HUDEP-2 (cell line): Measurements from ENCODE around the gene ACKR3.
A peak's percentile ranks its signal among the peaks of the same experiment; 100 is the strongest.

ENCODE experiments used
- DNase-seq, 76 experiments: peaks; one replicate each; lab custom pipeline; 2025; ENCODE audit not compliant: unreplicated experiment in 76 of 76; lab: John Stamatoyannopoulos, UW

Gene ACKR3

GRCh38 chr2:236569573-236569973 lies at the start of gene ACKR3:
Gene ACKR3 (plus strand): TSS chr2:236569825. CDS start chr2:236580466, 10,641 bp downstream.
- peak in 1 of 76 experiments; percentile 8 for DNase-seq

- no peak for DNase-seq
These were observed 48.1 kb upstream of the ACKR3 start for GRCh38 chr2:236521556-236521955.

DNA sequence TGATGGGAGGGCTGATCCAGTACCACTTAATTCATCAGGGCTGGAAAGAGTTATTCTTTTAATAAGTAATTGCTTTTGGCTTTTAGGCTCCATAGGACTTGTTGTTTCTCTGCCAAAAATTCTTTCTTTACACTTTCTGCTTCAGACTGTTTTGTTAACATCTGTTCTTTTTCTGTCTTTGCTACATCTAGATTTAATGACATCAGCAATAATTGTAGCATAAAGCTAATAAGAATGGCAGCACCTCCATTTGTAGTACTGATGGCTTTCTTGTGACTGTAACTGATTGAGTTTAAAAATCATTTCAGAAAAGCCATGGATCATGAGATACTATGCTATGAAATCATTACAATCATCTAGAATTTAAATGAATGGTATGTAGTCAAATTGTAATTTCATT lies 46.4 kb upstream of the ACKR3 start:
- no peak for DNase-seq

GRCh38 chr2:236525411-236525997 lies 44.1 kb upstream of the ACKR3 start:
- no peak for DNase-seq

- DNase-seq: no peak
These were observed 43.0 kb upstream of the ACKR3 start for GRCh38 chr2:236526455-236527158.

- no peak for DNase-seq
These were observed 42.4 kb upstream of the ACKR3 start for GRCh38 chr2:236527159-236527630.

DNA sequence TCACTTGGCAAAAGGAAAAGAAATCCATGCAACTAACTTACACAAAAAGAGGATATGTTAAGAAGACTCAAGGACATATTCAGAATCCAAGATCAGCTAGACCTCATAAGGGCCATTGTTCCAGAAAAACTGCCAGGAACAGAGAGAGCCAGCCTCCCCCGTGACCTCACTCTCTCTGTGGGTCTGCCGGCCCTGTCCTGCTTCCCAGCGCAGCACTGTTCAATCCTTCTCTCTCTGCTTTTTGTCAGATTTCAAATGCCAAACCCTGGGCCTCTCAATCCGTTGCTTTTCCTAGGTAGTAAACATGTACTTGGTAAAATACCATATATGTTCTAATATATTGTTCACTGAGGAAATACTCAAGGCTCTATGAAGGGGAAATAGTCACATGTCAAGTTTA lies 40.0 kb upstream of the ACKR3 start:
- no peak for DNase-seq

DNA sequence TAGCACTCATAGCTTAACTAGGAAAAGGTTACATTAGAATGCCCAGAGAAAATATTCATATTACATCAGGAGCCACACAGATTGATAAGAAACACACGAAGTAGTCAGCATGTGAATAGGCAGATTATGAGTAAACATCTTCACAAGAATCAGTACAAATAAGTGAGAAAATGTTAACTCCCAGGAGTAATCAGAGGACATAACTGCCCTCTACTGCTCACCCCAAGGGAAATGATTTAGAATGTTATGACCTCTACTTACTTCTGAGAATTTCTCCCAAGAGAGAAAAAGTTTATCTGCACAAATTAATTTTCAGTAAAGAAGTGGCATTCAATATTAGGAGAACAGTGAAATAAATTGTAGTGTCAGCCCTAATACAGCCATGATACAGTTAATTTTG lies 39.1 kb upstream of the ACKR3 start:
- DNase-seq: no peak

DNA sequence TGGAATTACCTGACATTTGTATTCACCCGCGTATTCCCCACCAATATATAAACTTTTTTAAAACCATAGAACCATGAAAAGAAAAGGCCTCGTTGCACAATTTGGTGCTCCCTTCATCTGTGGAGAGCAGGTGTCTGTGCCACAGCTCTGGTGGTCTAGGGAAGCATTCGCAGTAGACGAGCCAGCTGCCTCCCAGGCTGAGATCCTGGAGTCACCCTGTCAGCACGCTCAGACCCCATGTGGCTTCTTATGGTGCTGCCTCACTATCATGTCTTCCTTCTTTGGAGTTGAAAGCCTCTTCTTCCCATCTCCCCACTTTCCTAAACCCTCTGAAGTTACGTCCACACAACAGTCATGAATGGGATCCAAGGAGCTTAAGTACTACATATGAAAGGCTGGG lies 38.4 kb upstream of the ACKR3 start:
- DNase-seq: no peak

GRCh38 chr2:236531996-236532395 lies 37.6 kb upstream of the ACKR3 start:
- no peak for DNase-seq

GRCh38 chr2:236533343-236533742 lies 36.3 kb upstream of the ACKR3 start:
- DNase-seq: no peak

- DNase-seq: no peak
These were observed 34.6 kb upstream of the ACKR3 start for GRCh38 chr2:236535024-236535423.

DNA sequence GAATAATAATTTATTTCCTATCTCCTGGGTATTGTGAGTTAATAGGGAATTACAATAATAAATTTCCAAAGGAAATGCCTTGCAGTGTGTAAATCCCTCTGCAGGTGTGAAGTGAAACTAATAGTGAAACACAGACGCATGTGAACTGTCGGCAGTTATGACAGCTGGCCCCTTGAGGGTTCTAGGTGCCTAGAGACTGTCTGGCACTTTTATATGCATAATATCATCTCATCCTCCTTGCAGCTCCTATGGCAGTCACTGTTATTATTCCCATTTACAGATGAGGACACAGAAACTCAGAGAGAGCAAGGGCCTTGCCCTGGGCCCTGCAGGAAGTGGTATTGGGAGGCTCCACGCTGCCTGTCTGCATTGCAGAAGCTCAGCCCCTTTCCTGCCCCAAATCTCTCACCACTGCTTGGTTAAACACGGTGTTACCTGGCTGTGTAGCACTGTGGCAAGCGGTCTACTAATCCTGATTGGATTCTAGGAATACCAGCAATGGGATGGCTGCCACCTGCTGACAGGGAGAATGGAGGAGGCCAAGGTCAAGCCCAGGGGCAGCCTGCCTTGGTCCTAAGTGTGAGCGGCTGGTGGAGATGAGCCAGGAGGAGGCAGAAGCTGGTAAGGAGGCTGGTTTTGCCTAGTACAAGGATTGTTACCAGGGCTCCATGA lies 32.8 kb upstream of the ACKR3 start:
- no peak for DNase-seq

GRCh38 chr2:236538242-236538641 lies 31.4 kb upstream of the ACKR3 start:
- no peak for DNase-seq

DNA sequence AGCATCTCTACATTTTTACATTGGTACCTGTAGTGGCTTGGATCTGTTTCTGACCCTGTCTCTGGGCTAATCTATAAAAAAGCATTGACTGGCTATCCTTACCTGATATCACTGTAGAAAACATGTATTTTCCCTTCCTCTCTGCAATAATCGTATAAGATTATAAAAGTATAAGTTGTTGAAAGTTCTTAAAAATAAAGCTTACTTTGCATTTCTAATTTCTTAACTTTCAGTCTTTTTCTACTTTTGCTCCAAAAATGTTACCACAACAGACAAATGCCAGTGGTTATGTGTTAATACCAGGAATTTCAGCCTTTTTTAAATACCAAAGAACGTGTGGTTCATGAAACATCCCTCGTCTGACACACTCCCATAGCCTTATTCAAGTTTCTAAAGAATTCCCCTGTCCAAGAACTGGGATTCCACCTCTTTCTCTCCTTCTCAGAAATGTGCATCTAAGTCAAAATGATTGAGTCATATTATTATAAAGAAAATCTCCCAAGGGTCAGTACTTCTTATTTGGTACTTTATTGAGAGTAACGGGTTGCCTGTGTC lies 28.5 kb upstream of the ACKR3 start:
- no peak for DNase-seq

- DNase-seq: no peak
These were observed 25.3 kb upstream of the ACKR3 start for GRCh38 chr2:236544362-236544761.

- no peak for DNase-seq
These were observed 24.4 kb upstream of the ACKR3 start for GRCh38 chr2:236545248-236545658.

GRCh38 chr2:236545814-236546480 lies 23.7 kb upstream of the ACKR3 start:
- DNase-seq: no peak

GRCh38 chr2:236546561-236547002 lies 23.0 kb upstream of the ACKR3 start:
- no peak for DNase-seq

- DNase-seq: no peak
These were observed 21.9 kb upstream of the ACKR3 start for GRCh38 chr2:236547725-236548124.
